AG09309 (cell line): Measurements from ENCODE around the gene DCAF5.
"Not testable (repeated sequence)": the region's sequence is repeated elsewhere in the genome, so short reads cannot be mapped to it uniquely, and the experiment has no call there.

ENCODE experiments used
- DNase-seq: peaks from one replicate; pipeline ENCODE4 v3.0.0-alpha.2; 2010; ENCODE audit warnings: low read depth
- H3K4me3 ChIP-seq: 2 replicates; pipeline ENCODE4 v1.5.1; 2011; ENCODE audit warnings: mild to moderate bottlenecking, low read depth, low read length, moderate library complexity; ENCODE audit not compliant: control insufficient read depth
- CTCF ChIP-seq: IDR thresholded peaks from 2 replicates; pipeline ENCODE4 v1.5.1; 2011; ENCODE audit warnings: mild to moderate bottlenecking, low read depth, low read length, inconsistent platforms; ENCODE audit not compliant: insufficient read depth, control insufficient read depth; ENCODE audit errors: missing control alignments

Gene DCAF5

DNA sequence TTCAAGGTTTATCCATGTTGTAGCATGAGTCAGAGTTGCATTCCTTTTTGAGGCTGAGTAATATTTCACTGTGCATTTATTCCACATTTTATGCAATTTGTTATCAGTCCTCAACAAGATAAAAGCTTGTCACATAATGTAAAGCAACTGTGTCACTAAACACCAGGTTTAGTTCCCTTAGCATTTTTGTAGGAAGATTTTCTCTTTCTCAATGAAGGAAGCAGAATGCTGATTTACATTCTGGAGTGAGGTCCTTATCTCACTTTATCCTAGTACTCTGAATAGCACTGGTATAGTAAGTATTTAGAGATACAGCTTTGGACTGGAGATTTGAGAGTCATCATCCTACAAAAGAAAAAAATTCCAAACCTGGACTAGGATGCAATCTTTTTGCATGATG, 28.6 kb upstream of the DCAF5 start:
- TF ChIP-seq CTCF, result no peak
- no peak overlapping the region for H3K4me3 ChIP-seq
- DNase-seq, result no peak

DNA sequence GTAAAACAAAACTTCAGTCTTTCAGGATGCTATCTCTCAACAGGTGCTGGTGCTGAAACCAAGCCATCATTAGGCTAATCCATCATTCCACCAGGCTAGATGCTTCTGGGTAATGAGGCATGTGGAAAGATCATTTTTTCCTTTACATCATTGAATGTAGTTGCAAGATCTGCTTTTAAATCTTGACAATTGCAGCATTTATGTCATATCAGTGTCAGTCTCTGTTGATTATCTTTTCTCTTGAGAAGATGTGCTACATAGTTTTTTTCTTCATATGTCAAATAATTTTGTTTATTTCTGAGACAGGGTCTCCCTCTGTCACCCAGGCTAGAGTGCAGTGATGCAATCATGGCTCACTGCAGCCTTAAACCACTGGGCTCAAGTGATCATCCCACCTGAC, 22.2 kb upstream of the DCAF5 start:
- DNase-seq, result no peak
- no peak overlapping the region for H3K4me3 ChIP-seq
- TF ChIP-seq CTCF, result no peak

DNA sequence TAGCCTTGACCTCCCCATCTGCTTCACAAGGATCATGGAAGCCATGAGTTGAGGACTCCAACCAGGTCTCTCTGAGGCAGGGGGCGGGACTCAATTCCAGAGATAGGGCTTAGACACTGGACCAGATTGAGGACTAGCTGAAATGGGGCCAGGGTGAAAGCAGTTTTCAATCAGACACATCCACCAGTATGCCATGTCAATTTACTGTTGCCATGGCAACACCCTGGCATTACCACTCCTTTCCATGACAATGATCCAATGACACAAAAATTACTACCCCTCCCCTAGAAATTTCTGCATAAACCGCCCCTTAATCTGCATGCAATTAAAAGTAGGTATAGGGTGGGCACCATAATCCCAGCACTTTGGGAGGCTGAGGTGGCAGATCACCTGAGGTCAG, 18.6 kb upstream of the DCAF5 start:
- no peak for TF ChIP-seq CTCF
- no peak for DNase-seq
- H3K4me3 ChIP-seq, result no peak overlapping the region

- TF ChIP-seq CTCF, result no peak
- DNase-seq, result no peak
- H3K4me3 ChIP-seq, result no peak overlapping the region
Measured at GRCh38 chr14:69170839-69171238, 17.9 kb upstream of the DCAF5 start.

GRCh38 chr14:69165787-69166186, 12.9 kb upstream of the DCAF5 start:
- H3K4me3 ChIP-seq, DNase-seq: not testable (repeated sequence)

DNA sequence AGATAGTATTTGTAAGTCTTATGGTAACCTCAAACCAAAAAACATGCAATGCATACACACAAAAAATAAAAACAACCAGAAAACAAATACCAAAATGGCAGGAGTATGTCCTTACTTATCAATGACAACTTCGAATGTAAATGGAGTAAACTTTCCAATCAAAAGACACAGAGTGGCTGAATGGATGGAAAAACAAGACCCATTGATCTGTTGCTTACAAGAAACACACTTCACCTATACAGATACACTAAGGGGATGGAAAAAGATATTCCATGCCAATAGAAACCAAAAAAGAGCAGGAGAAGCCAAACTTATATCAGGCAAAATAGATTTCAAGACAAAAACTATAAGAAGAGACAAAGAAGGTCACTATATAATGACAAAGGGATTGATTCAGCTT, 8.7 kb upstream of the DCAF5 start:
- no peak for DNase-seq
- H3K4me3 ChIP-seq, result no peak overlapping the region
- no peak for TF ChIP-seq CTCF

DNA sequence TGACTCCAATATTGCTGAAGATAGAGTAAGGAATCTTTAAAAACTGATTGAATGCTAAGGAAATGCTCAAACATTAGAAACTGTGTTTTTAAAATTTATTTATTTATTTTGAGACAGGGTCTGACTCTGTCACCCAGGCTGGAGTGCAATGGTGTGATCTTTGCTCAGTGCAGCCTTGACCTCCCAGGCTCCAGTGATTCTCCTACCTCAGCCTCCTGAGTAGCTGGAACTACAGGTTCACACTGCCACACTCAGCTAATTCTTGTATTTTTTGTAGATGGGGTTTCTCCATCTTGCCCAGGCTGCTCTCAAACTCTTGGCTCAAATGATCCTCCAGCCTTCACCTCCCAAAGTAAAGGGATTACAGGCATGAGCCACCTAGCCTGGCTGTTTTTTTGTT, 3.3 kb upstream of the DCAF5 start:
- H3K4me3 ChIP-seq, result no peak overlapping the region
- TF ChIP-seq CTCF, result no peak
- DNase-seq, result no peak
